ENCODE measurements around the gene ZBTB3. TPM values are rescaled to one million over a fixed set of nuclear protein-coding genes. Genes with fewer than 3 reads are reported as not detected.
A peak's percentile ranks its signal among the peaks of the same experiment; 100 is the strongest.

ZBTB3 gene
- total and polyA plus RNA-seq, 7 experiments from 2014 or later: 4.1 to 24.1 (median 8.4) TPM

GRCh38 chr11:62708392-62708791 lies 45.6 kb downstream of the ZBTB3 start:
- H3K27ac ChIP-seq (ENCODE audit: low read depth, low read length): peak overlapping the region; percentile 84
- no peaks in the 10 kb centered on the region for H3K27me3 ChIP-seq (ENCODE audit: control insufficient read depth in 2 of 2, insufficient read depth in 2 of 2, low read length in 2 of 2)
- intact Hi-C loops (cut with micrococcal nuclease): loop anchor here in 1 of 2 donors (5.0 kb wide), 1 partner anchor 964 kb away; the partner anchor contains the start of gene ATL3
- peaks cover 0 to 10% (median 0%) of the 10 kb centered on the region in 3 experiments for H3K36me3 ChIP-seq (ENCODE audit: control insufficient read depth in 2 of 3, insufficient read depth in 3 of 3, low read length in 3 of 3)
- Mint-ChIP-seq H3K36me3 (peaks cover 0 to 27% (median 8%) of the 10 kb centered on the region in 5 donors), H3K27me3 (no peaks in the 10 kb centered on the region), H3K27ac (peak overlapping the region; percentile 94 to 99 (median 97)), H3K9me3 (peaks cover 0 to 4% (median 0%) of the 10 kb centered on the region in 11 donors), H3K4me1 (peaks cover 17 to 63% (median 58%) of the 10 kb centered on the region in 7 donors), H3K4me3 (peak overlapping the region; percentile 92 to 99 (median 96))
- H3K4me3 ChIP-seq (ENCODE audit: low read length): peak overlapping the region; percentile 77
- H3K9me3 ChIP-seq (ENCODE audit: control insufficient read depth in 2 of 3, low read length in 3 of 3): no peaks in the 10 kb centered on the region
- ATAC-seq: no peak
- no peak for DNase-seq
- peaks cover 41 to 57% of the 10 kb centered on the region in 2 donors for H3K4me1 ChIP-seq (ENCODE audit: control insufficient read depth in 2 of 2, insufficient read depth in 2 of 2, low read length in 2 of 2)
- ChIA-PET CTCF (interaction anchor here (1.3 to 1.4 kb wide), 3 partner anchors 19 to 116 kb away, joined by 3 to 6 read pairs (median 4); partner anchors contain the start of genes C11orf98, HNRNPUL2 and TUT1), POLR2A (interaction anchor here (0.5 to 13.6 kb wide), 36 partner anchors 7 to 313 kb away, joined by 3 to 347 read pairs (median 7); partner anchors contain the start of genes C11orf98, CSKMT, EEF1G and GANAB)

- Histone ChIP-seq H3K4me3 (ENCODE audit: low read length) (peak within 1 kb of the TSS; percentile 77), H3K36me3 (ENCODE audit: control insufficient read depth in 2 of 3, insufficient read depth in 3 of 3, low read length in 3 of 3) (peaks cover 0 to 5% (median 0%) of the 10 kb centered on the region in 3 experiments), H3K4me1 (ENCODE audit: control insufficient read depth in 2 of 2, insufficient read depth in 2 of 2, low read length in 2 of 2) (peaks cover 41 to 46% of the 10 kb centered on the region in 2 donors), H3K27ac (ENCODE audit: low read depth, low read length) (peak within 1 kb of the TSS; percentile 84), H3K27me3 (ENCODE audit: control insufficient read depth in 2 of 2, insufficient read depth in 2 of 2, low read length in 2 of 2) (no peaks in the 10 kb centered on the region), H3K9me3 (ENCODE audit: control insufficient read depth in 2 of 3, low read length in 3 of 3) (no peaks in the 10 kb centered on the region)
- DNase-seq (no peak), ATAC-seq (no peak)
- H3K9me3 Mint-ChIP-seq: peaks cover 0 to 4% (median 0%) of the 10 kb centered on the region in 11 donors
- intact Hi-C loops (cut with micrococcal nuclease): loop anchor here (2.0 to 5.0 kb wide), 2 partner anchors 53 to 965 kb away; partner anchors contain the start of genes ATL3 (in 1 of the 2) and POLR2G (in 1 of the 2)
- no peaks in the 10 kb centered on the region for H3K27me3 Mint-ChIP-seq
- ChIA-PET POLR2A (interaction anchor here (0.6 to 13.6 kb wide), 21 partner anchors 16 to 1492 kb away, joined by 3 to 347 read pairs (median 8); partner anchors contain the start of genes C11orf98, CSKMT, EEF1G and EML3), CTCF (interaction anchor here (1.0 to 2.5 kb wide), 3 partner anchors 26 to 115 kb away, joined by 4 to 10 read pairs (median 4); partner anchors contain the start of gene TUT1)
- peaks cover 0 to 27% (median 8%) of the 10 kb centered on the region in 5 donors for H3K36me3 Mint-ChIP-seq
- H3K4me1 Mint-ChIP-seq: peaks cover 17 to 53% (median 48%) of the 10 kb centered on the region in 7 donors
- peak within 1 kb of the TSS; percentile 92 to 99 (median 96) for H3K4me3 Mint-ChIP-seq
- peak within 1 kb of the TSS; percentile 94 to 99 (median 97) for H3K27ac Mint-ChIP-seq
Measured at GRCh38 chr11:62707277-62707861, 46.6 kb downstream of the ZBTB3 start, which contains the start of the genes BSCL2 and GNG3. Gene BSCL2, minus strand, starts transcription at chr11:62707424. Its CDS starts 229 bp downstream, at chr11:62707195. Gene GNG3, plus strand, starts transcription at chr11:62707676. Its CDS starts 620 bp downstream, at chr11:62708296.

- no peaks in the 10 kb centered on the region for H3K27me3 Mint-ChIP-seq
- peak overlapping the region; percentile 66 to 99 (median 80) for H3K27ac Mint-ChIP-seq
- Histone ChIP-seq H3K9me3 (ENCODE audit: control insufficient read depth in 2 of 3, low read length in 3 of 3) (no peaks in the 10 kb centered on the region), H3K4me1 (ENCODE audit: control insufficient read depth in 2 of 2, insufficient read depth in 2 of 2, low read length in 2 of 2) (peaks cover 41 to 46% of the 10 kb centered on the region in 2 donors), H3K36me3 (ENCODE audit: control insufficient read depth in 2 of 3, insufficient read depth in 3 of 3, low read length in 3 of 3) (peaks cover 0 to 5% (median 0%) of the 10 kb centered on the region in 3 experiments), H3K27me3 (ENCODE audit: control insufficient read depth in 2 of 2, insufficient read depth in 2 of 2, low read length in 2 of 2) (no peaks in the 10 kb centered on the region), H3K4me3 (ENCODE audit: low read length) (peak overlapping the region; percentile 74), H3K27ac (ENCODE audit: low read depth, low read length) (peak overlapping the region; percentile 73)
- peaks cover 0 to 4% (median 0%) of the 10 kb centered on the region in 11 donors for H3K9me3 Mint-ChIP-seq
- ATAC-seq (no peak), DNase-seq (no peak)
- peaks cover 0 to 25% (median 5%) of the 10 kb centered on the region in 5 donors for H3K36me3 Mint-ChIP-seq
- ChIA-PET POLR2A (interaction anchor here (0.6 to 13.6 kb wide), 21 partner anchors 16 to 1493 kb away, joined by 3 to 347 read pairs (median 9); partner anchors contain the start of genes C11orf98, CSKMT, EEF1G and EML3), CTCF (interaction anchor here (2.5 kb wide), 1 partner anchor 115 kb away, joined by 10 read pairs; the partner anchor contains the start of gene TUT1)
- intact Hi-C loops (cut with micrococcal nuclease): loop anchor here (1.0 to 5.0 kb wide), 3 partner anchors 54 to 965 kb away; partner anchors contain the start of genes ATL3 (in 1 of the 2), EML3 (in 1 of the 2) and POLR2G (in 1 of the 2)
- peak overlapping the region; percentile 59 to 97 (median 86) for H3K4me3 Mint-ChIP-seq
- H3K4me1 Mint-ChIP-seq: peaks cover 17 to 49% (median 44%) of the 10 kb centered on the region in 7 donors
Measured at GRCh38 chr11:62706850-62707247, 47.1 kb downstream of the ZBTB3 start.

- intact Hi-C loops (cut with micrococcal nuclease): loop anchor here (1.0 to 5.0 kb wide), 3 partner anchors 55 to 966 kb away; partner anchors contain the start of genes ATL3 (in 1 of the 2), EML3 (in 1 of the 2) and POLR2G (in 1 of the 2)
- Histone ChIP-seq H3K27ac (ENCODE audit: low read depth, low read length) (peak overlapping the region; percentile 73), H3K4me3 (ENCODE audit: low read length) (peak overlapping the region; percentile 74), H3K36me3 (ENCODE audit: control insufficient read depth in 2 of 3, insufficient read depth in 3 of 3, low read length in 3 of 3) (peaks cover 0 to 2% (median 0%) of the 10 kb centered on the region in 3 experiments), H3K9me3 (ENCODE audit: control insufficient read depth in 2 of 3, low read length in 3 of 3) (no peaks in the 10 kb centered on the region), H3K4me1 (ENCODE audit: control insufficient read depth in 2 of 2, insufficient read depth in 2 of 2, low read length in 2 of 2) (peaks cover 41 to 46% of the 10 kb centered on the region in 2 donors), H3K27me3 (ENCODE audit: control insufficient read depth in 2 of 2, insufficient read depth in 2 of 2, low read length in 2 of 2) (no peaks in the 10 kb centered on the region)
- H3K36me3 Mint-ChIP-seq: peaks cover 0 to 23% (median 5%) of the 10 kb centered on the region in 5 donors
- H3K4me3 Mint-ChIP-seq: peak overlapping the region; percentile 83 to 97 (median 90)
- CTCF ChIA-PET: interaction anchor here (0.7 to 2.5 kb wide), 4 partner anchors 25 to 114 kb away, joined by 3 to 10 read pairs (median 4); partner anchors contain the start of gene TUT1
- peaks cover 17 to 49% (median 44%) of the 10 kb centered on the region in 7 donors for H3K4me1 Mint-ChIP-seq
- no peaks in the 10 kb centered on the region for H3K27me3 Mint-ChIP-seq
- ATAC-seq: peak; percentile 79
- DNase-seq: peak; percentile 86 to 96 (median 90)
- POLR2A ChIA-PET: interaction anchor here (0.6 to 13.6 kb wide), 21 partner anchors 10 to 151 kb away, joined by 3 to 347 read pairs (median 9); partner anchors contain the start of genes C11orf98, CSKMT, EEF1G and EML3
- peak overlapping the region; percentile 69 to 92 (median 87) for H3K27ac Mint-ChIP-seq
- peaks cover 0 to 4% (median 0%) of the 10 kb centered on the region in 11 donors for H3K9me3 Mint-ChIP-seq
Measured at GRCh38 chr11:62705880-62706849, 47.8 kb downstream of the ZBTB3 start.

- ATAC-seq: no peak
- Histone ChIP-seq H3K4me3 (ENCODE audit: low read length) (peak overlapping the region; percentile 74), H3K27ac (ENCODE audit: low read depth, low read length) (peak overlapping the region; percentile 73), H3K36me3 (ENCODE audit: control insufficient read depth in 2 of 3, insufficient read depth in 3 of 3, low read length in 3 of 3) (peaks cover 0 to 6% (median 0%) of the 10 kb centered on the region in 3 experiments), H3K4me1 (ENCODE audit: control insufficient read depth in 2 of 2, insufficient read depth in 2 of 2, low read length in 2 of 2) (peaks cover 38 to 44% of the 10 kb centered on the region in 2 donors), H3K27me3 (ENCODE audit: control insufficient read depth in 2 of 2, insufficient read depth in 2 of 2, low read length in 2 of 2) (no peaks in the 10 kb centered on the region), H3K9me3 (ENCODE audit: control insufficient read depth in 2 of 3, low read length in 3 of 3) (no peaks in the 10 kb centered on the region)
- H3K27ac Mint-ChIP-seq: peak overlapping the region; percentile 69 to 90 (median 87)
- peaks cover 17 to 49% (median 43%) of the 10 kb centered on the region in 7 donors for H3K4me1 Mint-ChIP-seq
- CTCF ChIA-PET: interaction anchor here (0.7 to 2.5 kb wide), 4 partner anchors 24 to 114 kb away, joined by 3 to 10 read pairs (median 4); partner anchors contain the start of gene TUT1
- no peak for DNase-seq
- intact Hi-C loops (cut with micrococcal nuclease): loop anchor here in 1 of 2 donors (5.0 kb wide), 1 partner anchor 967 kb away; the partner anchor contains the start of gene ATL3
- peak overlapping the region; percentile 83 to 97 (median 90) for H3K4me3 Mint-ChIP-seq
- no peaks in the 10 kb centered on the region for H3K27me3 Mint-ChIP-seq
- H3K9me3 Mint-ChIP-seq: peaks cover 0 to 4% (median 0%) of the 10 kb centered on the region in 11 donors
- peaks cover 0 to 20% (median 5%) of the 10 kb centered on the region in 5 donors for H3K36me3 Mint-ChIP-seq
- POLR2A ChIA-PET: interaction anchor here (0.5 to 13.6 kb wide), 17 partner anchors 9 to 150 kb away, joined by 3 to 347 read pairs (median 8); partner anchors contain the start of genes C11orf98, CSKMT, EEF1G and HNRNPUL2
Measured at GRCh38 chr11:62705413-62705812, 48.5 kb downstream of the ZBTB3 start.

All from naive thymus-derived CD4-positive, alpha-beta T cell (primary cell).